ENCODE data around the gene TPSAB1. TPM values are rescaled to one million over a fixed set of nuclear protein-coding genes. Genes with fewer than 3 reads are reported as not detected.
"Not testable (repeated sequence)": the region's sequence is repeated elsewhere in the genome, so short reads cannot be mapped to it uniquely, and the experiment has no call there.

TPSAB1 gene
- total and polyA plus RNA-seq, 2 experiments from 2014 or later: not detected

GRCh38 chr16:1237990-1238389 lies 2.5 kb upstream of the TPSAB1 start:
- Histone ChIP-seq H3F3A (ENCODE audit: insufficient read depth) (no peaks in the 10 kb centered on the region), H3K27ac (no peak overlapping the region), H4K20me1 (ENCODE audit: insufficient read depth) (no peaks in the 10 kb centered on the region), H3K9ac (no peak overlapping the region), H2AFZ (no peak overlapping the region), H3K79me2 (ENCODE audit: insufficient read depth) (no peaks in the 10 kb centered on the region), H3K4me2 (ENCODE audit: unreplicated experiment) (no peak overlapping the region), H3K4me3 (no peak overlapping the region), H3K9me3 (ENCODE audit: low read depth) (no peaks in the 10 kb centered on the region), H3K27me3 (replicated peaks; ENCODE audit: insufficient read depth) (no peaks in the 10 kb centered on the region), H3K4me1 (ENCODE audit: insufficient read depth) (no peaks in the 10 kb centered on the region), H3K36me3 (ENCODE audit: low read depth) (no peaks in the 10 kb centered on the region), H3K9me2 (ENCODE audit: insufficient read depth) (no peaks in the 10 kb centered on the region)
- WGBS, 2 experiments (ENCODE audit: low coverage in 1 of 2, low lambda C conversion rate in 2 of 2, missing lambda C conversion rate in 2 of 2): 53 to 54% methylated on average over 9 of the region's 9 CpGs
- in situ Hi-C loops (cut with MboI): no loop called here
- DNase-seq: no peak
- TF ChIP-seq EZH2phosphoT487 (IDR thresholded peaks at IDR 0.05; ENCODE audit: insufficient read depth, low read depth): no peak
- no peak for TF ChIP-seq EZH2 (IDR thresholded peaks at IDR 0.05; ENCODE audit: insufficient read depth, poor library complexity, severe bottlenecking)

DNA sequence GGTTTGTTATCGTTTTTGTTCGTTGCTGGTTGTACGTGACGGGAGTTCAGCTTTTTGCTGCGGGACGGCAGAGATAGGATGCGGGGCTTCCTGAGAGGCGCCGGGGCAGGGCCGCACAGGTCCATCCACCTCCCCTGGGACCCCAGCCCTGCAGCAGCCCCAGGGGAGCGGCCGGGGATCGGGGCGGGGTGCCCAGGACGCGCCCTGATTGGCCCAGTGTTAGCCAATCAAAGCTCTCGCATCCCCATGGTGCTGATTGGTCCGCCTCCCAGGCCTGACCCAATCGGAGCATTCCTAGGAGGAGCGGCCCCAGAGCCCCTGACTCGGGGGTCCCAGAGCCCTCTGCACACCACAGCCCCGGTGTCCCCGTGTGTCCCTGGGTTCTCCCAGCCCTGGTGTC lies 1.6 kb upstream of the TPSAB1 start:
- H3K9me3 ChIP-seq (ENCODE audit: low read depth); H3K4me1 ChIP-seq (ENCODE audit: insufficient read depth); H2AFZ ChIP-seq; H3K9ac ChIP-seq; DNase-seq; H4K20me1 ChIP-seq (ENCODE audit: insufficient read depth); H3K79me2 ChIP-seq (ENCODE audit: insufficient read depth); H3K9me2 ChIP-seq (ENCODE audit: insufficient read depth); H3K27me3 ChIP-seq (replicated peaks; ENCODE audit: insufficient read depth); H3K4me2 ChIP-seq (ENCODE audit: unreplicated experiment); in situ Hi-C loops (cut with MboI); H3K36me3 ChIP-seq (ENCODE audit: low read depth); H3K4me3 ChIP-seq; H3K27ac ChIP-seq; H3F3A ChIP-seq (ENCODE audit: insufficient read depth): not testable (repeated sequence)
- WGBS, 2 experiments (ENCODE audit: low coverage in 1 of 2, low lambda C conversion rate in 2 of 2, missing lambda C conversion rate in 2 of 2): 66 to 74% methylated on average over 9 to 10 of the region's 23 CpGs

- H3K79me2 ChIP-seq (ENCODE audit: insufficient read depth); H2AFZ ChIP-seq; H3K36me3 ChIP-seq (ENCODE audit: low read depth); H3K9ac ChIP-seq; H4K20me1 ChIP-seq (ENCODE audit: insufficient read depth); H3K9me3 ChIP-seq (ENCODE audit: low read depth); H3K4me1 ChIP-seq (ENCODE audit: insufficient read depth); H3K4me3 ChIP-seq; H3K27ac ChIP-seq; H3K27me3 ChIP-seq (replicated peaks; ENCODE audit: insufficient read depth); H3K4me2 ChIP-seq (ENCODE audit: unreplicated experiment); H3F3A ChIP-seq (ENCODE audit: insufficient read depth); in situ Hi-C loops (cut with MboI); H3K9me2 ChIP-seq (ENCODE audit: insufficient read depth); DNase-seq: not testable (repeated sequence)
- 74 to 75% methylated on average over 3 to 8 of the region's 9 CpGs for WGBS, 2 experiments (ENCODE audit: low coverage in 1 of 2, low lambda C conversion rate in 2 of 2, missing lambda C conversion rate in 2 of 2)
Measured at GRCh38 chr16:1239575-1239974, 930 bp upstream of the TPSAB1 start.

GRCh38 chr16:1241081-1241480 lies 576 bp downstream of the TPSAB1 start:
- H3K36me3 ChIP-seq (ENCODE audit: low read depth); DNase-seq; H3K9ac ChIP-seq; H3K27me3 ChIP-seq (replicated peaks; ENCODE audit: insufficient read depth); H3F3A ChIP-seq (ENCODE audit: insufficient read depth); H4K20me1 ChIP-seq (ENCODE audit: insufficient read depth); H3K9me2 ChIP-seq (ENCODE audit: insufficient read depth); in situ Hi-C loops (cut with MboI); H3K4me2 ChIP-seq (ENCODE audit: unreplicated experiment); H2AFZ ChIP-seq; H3K79me2 ChIP-seq (ENCODE audit: insufficient read depth); H3K4me1 ChIP-seq (ENCODE audit: insufficient read depth); H3K4me3 ChIP-seq; H3K9me3 ChIP-seq (ENCODE audit: low read depth); H3K27ac ChIP-seq: not testable (repeated sequence)
- WGBS, 2 experiments (ENCODE audit: low coverage in 1 of 2, low lambda C conversion rate in 2 of 2, missing lambda C conversion rate in 2 of 2): 87 to 100% methylated on average over 1 to 3 of the region's 15 CpGs

GRCh38 chr16:1243363-1243762 lies 2.9 kb downstream of the TPSAB1 start:
- H3K36me3 ChIP-seq (ENCODE audit: low read depth); in situ Hi-C loops (cut with MboI); H4K20me1 ChIP-seq (ENCODE audit: insufficient read depth); H3K4me3 ChIP-seq; H3K9me2 ChIP-seq (ENCODE audit: insufficient read depth); H3K27ac ChIP-seq; H3K9me3 ChIP-seq (ENCODE audit: low read depth); H3K27me3 ChIP-seq (replicated peaks; ENCODE audit: insufficient read depth); H3K79me2 ChIP-seq (ENCODE audit: insufficient read depth); DNase-seq; H3F3A ChIP-seq (ENCODE audit: insufficient read depth); H2AFZ ChIP-seq; H3K9ac ChIP-seq; H3K4me1 ChIP-seq (ENCODE audit: insufficient read depth); H3K4me2 ChIP-seq (ENCODE audit: unreplicated experiment): not testable (repeated sequence)
- 31 to 32% methylated on average over 7 to 8 of the region's 11 CpGs for WGBS, 2 experiments (ENCODE audit: low coverage in 1 of 2, low lambda C conversion rate in 2 of 2, missing lambda C conversion rate in 2 of 2)

DNA sequence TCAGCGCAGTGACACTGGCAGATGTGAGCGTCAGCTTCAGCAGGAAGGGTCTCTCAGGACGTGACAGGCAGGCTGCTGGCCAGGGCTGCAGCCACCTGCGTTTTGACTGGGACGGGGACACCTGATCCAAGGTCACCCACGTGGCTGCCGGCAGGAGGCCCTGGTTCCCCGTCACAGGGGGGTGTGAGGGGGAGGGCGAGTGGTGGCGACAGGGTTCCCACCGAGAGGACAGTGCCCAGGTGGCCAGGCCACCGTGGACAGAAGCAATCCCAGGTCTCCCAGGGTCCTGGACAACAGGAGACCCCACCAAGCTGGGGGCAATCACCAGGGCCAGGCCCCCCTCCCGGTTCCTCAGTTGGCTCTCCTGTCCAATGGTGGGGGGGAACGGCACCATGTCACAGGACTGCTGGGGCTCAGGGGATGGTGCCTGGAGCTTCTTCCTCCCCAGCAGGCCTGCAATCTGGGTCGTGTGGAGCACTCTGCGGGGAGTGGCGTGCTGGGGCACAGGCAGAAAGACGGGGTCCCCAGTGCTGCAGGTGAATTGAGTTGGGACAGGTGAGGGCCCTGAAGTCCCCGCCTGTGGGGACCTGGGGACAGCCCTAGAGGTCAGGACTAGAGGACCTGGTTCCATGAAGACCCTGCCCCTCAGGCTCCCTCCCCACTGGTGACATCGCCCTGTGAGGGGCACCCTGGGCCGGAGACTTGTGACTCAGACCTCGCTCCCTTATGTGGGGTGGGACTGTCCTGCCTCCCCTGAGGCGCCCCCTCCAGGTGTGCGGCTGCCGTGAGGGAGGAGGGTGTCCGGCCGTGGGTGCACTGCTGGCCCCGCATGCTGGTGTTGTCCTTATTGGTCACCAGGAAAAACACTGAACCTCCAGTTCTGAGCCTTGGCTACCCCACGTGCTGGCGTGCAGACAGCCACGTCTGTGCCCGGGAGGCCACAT lies 3.7 kb downstream of the TPSAB1 start:
- H3K9me2 ChIP-seq (ENCODE audit: insufficient read depth); DNase-seq; H3K4me2 ChIP-seq (ENCODE audit: unreplicated experiment); H3K4me3 ChIP-seq; H3F3A ChIP-seq (ENCODE audit: insufficient read depth); H4K20me1 ChIP-seq (ENCODE audit: insufficient read depth); H3K79me2 ChIP-seq (ENCODE audit: insufficient read depth); H2AFZ ChIP-seq; H3K27ac ChIP-seq; H3K27me3 ChIP-seq (replicated peaks; ENCODE audit: insufficient read depth); in situ Hi-C loops (cut with MboI); H3K9ac ChIP-seq; H3K9me3 ChIP-seq (ENCODE audit: low read depth); H3K4me1 ChIP-seq (ENCODE audit: insufficient read depth); H3K36me3 ChIP-seq (ENCODE audit: low read depth): not testable (repeated sequence)
- 51 to 54% methylated on average over 22 to 23 of the region's 32 CpGs for WGBS, 2 experiments (ENCODE audit: low coverage in 1 of 2, low lambda C conversion rate in 2 of 2, missing lambda C conversion rate in 2 of 2)
